Gastroesophageal sphincter (tissue), 4 donors: Measurements from ENCODE around the gene CC2D1A. TPM values are rescaled to one million over a fixed set of nuclear protein-coding genes. Genes with fewer than 3 reads are reported as not detected.

Source experiments
- ATAC-seq: fragments of 150-250 bp; one replicate; pipeline ENCODE4 v1.9.1; 2016; ENCODE audit warnings: mild to moderate bottlenecking, moderate library complexity
- H3K27ac ChIP-seq, 4 donors: fragments of 200-600 bp; sonication (generic) in 3 of 4; 1 replicate in 3 of 4; 2 replicates in 1 of 4; pipeline ENCODE4 v1.5.1; 2016 to 2019
- H3K27me3 ChIP-seq: fragments of 200-600 bp; sonication (generic); one replicate; pipeline ENCODE4 v1.5.1; 2019
- H3K36me3 ChIP-seq, 2 donors: fragments of 200-600 bp; sonication (generic); one replicate each; pipeline ENCODE4 v1.5.1; 2019; ENCODE audit warnings: control low read depth in 1 of 2
- H3K4me1 ChIP-seq, 3 donors: fragments of 200-600 bp; sonication (generic); 1 replicate in 2 of 3; 2 replicates in 1 of 3; pipeline ENCODE4 v1.5.1; 2016 to 2019; ENCODE audit warnings: control low read depth in 2 of 3
- H3K4me3 ChIP-seq, 2 donors: fragments of 200-600 bp; sonication (generic); one replicate each; pipeline ENCODE4 v1.5.1; 2019; ENCODE audit warnings: mild to moderate bottlenecking in 1 of 2, moderate library complexity in 1 of 2
- H3K9me3 ChIP-seq, 3 donors: fragments of 200-600 bp; sonication (generic); one replicate each; pipeline ENCODE4 v1.5.1; 2017 to 2019; ENCODE audit warnings: control low read depth in 2 of 3
- CTCF ChIP-seq, 4 experiments: fragments of 200-600 bp in 2 of 4; fragments of 450-650 bp in 2 of 4; sonication (generic) in 1 of 4; IDR thresholded peaks; one replicate each; pipeline ENCODE4 v1.5.1; 2017 to 2019; ENCODE audit warnings: antibody characterized with exemption in 4 of 4, mild to moderate bottlenecking in 2 of 4, moderate library complexity in 2 of 4
- EP300 ChIP-seq: sonication (generic); formaldehyde crosslinking; IDR thresholded peaks from one replicate; pipeline ENCODE4 v1.6.1; 2017; ENCODE audit warnings: antibody characterized with exemption, mild to moderate bottlenecking
- POLR2A ChIP-seq, 2 donors: fragments of 450-650 bp; IDR thresholded peaks; one replicate each; pipeline ENCODE4 v1.6.1; 2017; ENCODE audit warnings: antibody characterized with exemption in 2 of 2, mild to moderate bottlenecking in 2 of 2, moderate library complexity in 1 of 2
- POLR2AphosphoS5 ChIP-seq: sonication (generic); formaldehyde crosslinking; IDR thresholded peaks from one replicate; pipeline ENCODE4 v1.6.1; 2017; ENCODE audit warnings: antibody characterized with exemption
- WGBS, 2 donors: methylation state at CpG; one replicate each; pipeline ENCODE4 v1.1.5; 2018; ENCODE audit warnings: low coverage in 1 of 2; 5-methylcytosine and 5-hydroxymethylcytosine counted together
- total RNA-seq, 4 donors: library from RNA; depleted of rRNA; stranded (reverse); fragments of >200 nt; gene quantifications; one replicate each; pipeline ENCODE4 v1.1.0, GENCODE V29; 2016

CC2D1A gene
- total RNA-seq, 4 donors from 2014 or later: 15.6 to 36.8 (median 22.4) TPM

GRCh38 chr19:13942023-13942684, 36.2 kb downstream of the CC2D1A start:
- H3K4me3 ChIP-seq: no peak overlapping the region
- peaks cover 0 to 12% (median 0%) of the 10 kb centered on the region in 3 donors for H3K4me1 ChIP-seq
- H3K36me3 ChIP-seq: no peaks in the 10 kb centered on the region
- no peak overlapping the region for H3K27ac ChIP-seq
- H3K9me3 ChIP-seq: no peaks in the 10 kb centered on the region
- 75 to 80% methylated on average over 1 of the region's 1 CpG for WGBS, 2 donors
- TF ChIP-seq POLR2AphosphoS5: no peak
- TF ChIP-seq CTCF (IDR thresholded peaks at IDR 0.05): no peak
- TF ChIP-seq EP300: no peak
- no peak for TF ChIP-seq POLR2A (IDR thresholded peaks at IDR 0.05)
- ATAC-seq: no peak
- peaks cover 18% of the 10 kb centered on the region for H3K27me3 ChIP-seq

GRCh38 chr19:13946414-13946813, 40.4 kb downstream of the CC2D1A start:
- H3K9me3 ChIP-seq: no peaks in the 10 kb centered on the region
- peaks cover 0 to 2% (median 0%) of the 10 kb centered on the region in 3 donors for H3K4me1 ChIP-seq
- TF ChIP-seq POLR2AphosphoS5 (no peak), EP300 (no peak), POLR2A (IDR thresholded peaks at IDR 0.05) (no peak), CTCF (IDR thresholded peaks at IDR 0.05) (no peak)
- no peak for ATAC-seq
- no peaks in the 10 kb centered on the region for H3K36me3 ChIP-seq
- H3K4me3 ChIP-seq: no peak overlapping the region
- WGBS, 2 donors: 85% methylated on average over 4 of the region's 4 CpGs
- H3K27ac ChIP-seq: no peak overlapping the region
- H3K27me3 ChIP-seq: no peaks in the 10 kb centered on the region

GRCh38 chr19:13951043-13951442, 45.0 kb downstream of the CC2D1A start:
- WGBS, 2 donors: 82 to 84% methylated on average over 2 of the region's 2 CpGs
- Histone ChIP-seq H3K4me3 (no peak overlapping the region), H3K27me3 (no peaks in the 10 kb centered on the region), H3K4me1 (peaks cover 0 to 27% (median 13%) of the 10 kb centered on the region in 3 donors), H3K9me3 (no peaks in the 10 kb centered on the region), H3K27ac (no peak overlapping the region), H3K36me3 (peaks cover 0 to 21% of the 10 kb centered on the region in 2 donors)
- ATAC-seq: no peak
- no peak for TF ChIP-seq POLR2AphosphoS5
- no peak for TF ChIP-seq EP300

- Histone ChIP-seq H3K4me1 (peaks cover 0 to 27% (median 13%) of the 10 kb centered on the region in 3 donors), H3K9me3 (no peaks in the 10 kb centered on the region), H3K27me3 (no peaks in the 10 kb centered on the region), H3K4me3 (peak overlapping the region; percentile 19 to 95), H3K36me3 (peaks cover 0 to 28% of the 10 kb centered on the region in 2 donors), H3K27ac (peak overlapping the region in 3 of 4 donors; percentile 15 to 45 (median 22))
- 20 to 23% methylated on average over 10 to 12 of the region's 20 CpGs for WGBS, 2 donors
- TF ChIP-seq POLR2A (IDR thresholded peaks at IDR 0.05): no peak
- no peak for TF ChIP-seq EP300
- TF ChIP-seq POLR2AphosphoS5: no peak
- TF ChIP-seq CTCF (IDR thresholded peaks at IDR 0.05): no peak
- ATAC-seq: no peak
Measured at GRCh38 chr19:13951799-13952153, 45.8 kb downstream of the CC2D1A start.

GRCh38 chr19:13952154-13952930, 46.3 kb downstream of the CC2D1A start, which contains the start of gene DCAF15:
Gene DCAF15 (plus strand): TSS chr19:13952509. CDS start chr19:13952513, 4 bp downstream.
- peaks cover 0 to 34% of the 10 kb centered on the region in 2 donors for H3K36me3 ChIP-seq
- peaks cover 0 to 27% (median 13%) of the 10 kb centered on the region in 3 donors for H3K4me1 ChIP-seq
- H3K9me3 ChIP-seq: no peaks in the 10 kb centered on the region
- peak; percentile 100 for ATAC-seq
- H3K27me3 ChIP-seq: no peaks in the 10 kb centered on the region
- H3K27ac ChIP-seq: peak within 1 kb of the TSS; percentile 11 to 92 (median 84)
- WGBS, 2 donors: 0 to 1% methylated on average over 16 to 29 of the region's 65 CpGs
- TF ChIP-seq EP300 (no peak), POLR2AphosphoS5 (peak; percentile 60), POLR2A (IDR thresholded peaks at IDR 0.05) (no peak), CTCF (IDR thresholded peaks at IDR 0.05) (no peak)
- H3K4me3 ChIP-seq: peak within 1 kb of the TSS; percentile 54 to 95
